IMR-90 (cell line): ENCODE data around the gene FOXK2. TPM values are rescaled to one million over a fixed set of nuclear protein-coding genes. Genes with fewer than 3 reads are reported as not detected.

Source experiments
- ATAC-seq: fragments of 200-7000 bp; cut with Tn5 transposase; 2 replicates; pipeline ENCODE4 v1.9.1; 2020; ENCODE audit warnings: low read depth, mild to moderate bottlenecking, moderate library complexity
- BruUV-seq: library from RNA; stranded (reverse); fragments of 400-500 nt; replicated peaks from 2 replicates; lab custom pipeline; 2021; lab: Mats Ljungman, UMichigan
- CTCF ChIA-PET: fragments of 300-600 bp; formaldehyde crosslinking; extraction: SDS; loops from one replicate; lab custom pipeline; 2021; ENCODE audit warnings: antibody characterized with exemption; lab: Yijun Ruan, JAX
- POLR2A ChIA-PET: fragments of 300-600 bp; sonication (Branson Sonifier 250); formaldehyde crosslinking; loops from one replicate; lab custom pipeline; 2022; ENCODE audit warnings: antibody characterized with exemption; ENCODE audit not compliant: unreplicated experiment; lab: Charles Lee
- DNase-seq: peaks from one replicate; pipeline ENCODE4 v3.0.0; 2013
- H2AFZ ChIP-seq: replicated peaks from 2 replicates; pipeline ENCODE3; 2013; ENCODE audit warnings: low read length, mild to moderate bottlenecking; ENCODE audit not compliant: poor library complexity
- H2AK5ac ChIP-seq: 2 replicates; pipeline ENCODE4 v1.6.1; 2013; ENCODE audit warnings: low read depth, low read length, inconsistent platforms
- H2AK9ac ChIP-seq: replicated peaks from 2 replicates; pipeline ENCODE3; 2013; ENCODE audit warnings: mild to moderate bottlenecking, low read depth, low read length, moderate library complexity; ENCODE audit not compliant: poor library complexity
- H2BK120ac ChIP-seq: 2 replicates; pipeline ENCODE4 v1.6.1; 2013; ENCODE audit warnings: low read depth, low read length, inconsistent platforms
- H2BK15ac ChIP-seq: 3 replicates; pipeline ENCODE4 v1.6.1; 2013; ENCODE audit warnings: low read depth, low read length, inconsistent platforms
- H2BK20ac ChIP-seq: 2 replicates; pipeline ENCODE4 v1.6.1; 2013; ENCODE audit warnings: low read depth, mild to moderate bottlenecking, inconsistent platforms, low read length, moderate library complexity
- H2BK5ac ChIP-seq: 2 replicates; pipeline ENCODE4 v1.6.1; 2013; ENCODE audit warnings: mild to moderate bottlenecking, low read depth, low read length, inconsistent platforms; ENCODE audit not compliant: poor library complexity, severe bottlenecking
- H3K14ac ChIP-seq: replicated peaks from 2 replicates; pipeline ENCODE4 v1.6.1; 2013; ENCODE audit warnings: low read depth, low read length, inconsistent platforms
- H3K18ac ChIP-seq: 2 replicates; pipeline ENCODE4 v1.6.1; 2013; ENCODE audit warnings: low read depth, low read length, control low read depth
- H3K23ac ChIP-seq: 2 replicates; pipeline ENCODE4 v1.6.1; 2013; ENCODE audit warnings: low read depth, low read length, inconsistent platforms
- H3K27ac ChIP-seq: 2 replicates; pipeline ENCODE4 v1.5.1; 2013; ENCODE audit warnings: mild to moderate bottlenecking, control low read depth, low read length; ENCODE audit not compliant: insufficient read depth
- H3K27me3 ChIP-seq: 2 replicates; pipeline ENCODE4 v1.6.1; 2013; ENCODE audit warnings: low read length; ENCODE audit not compliant: control insufficient read depth, insufficient read depth
- H3K36me3 ChIP-seq: 2 replicates; pipeline ENCODE4 v1.6.1; 2013; ENCODE audit warnings: low read length, mixed read lengths; ENCODE audit not compliant: control insufficient read depth, insufficient read depth
- H3K4ac ChIP-seq: 2 replicates; pipeline ENCODE4 v1.6.1; 2013; ENCODE audit warnings: low read depth, low read length, inconsistent platforms
- H3K4me1 ChIP-seq: 2 replicates; pipeline ENCODE4 v1.6.1; 2013; ENCODE audit warnings: low read length, mixed read lengths; ENCODE audit not compliant: control insufficient read depth, insufficient read depth
- H3K4me2 ChIP-seq: 2 replicates; pipeline ENCODE4 v1.6.1; 2013; ENCODE audit warnings: low read depth, mild to moderate bottlenecking, control low read depth, low read length, moderate library complexity
- H3K4me3 ChIP-seq: 2 replicates; pipeline ENCODE4 v1.5.1; 2013; ENCODE audit warnings: low read depth, mild to moderate bottlenecking, control low read depth, low read length, moderate library complexity; ENCODE audit not compliant: insufficient read depth
- H3K56ac ChIP-seq: 2 replicates; pipeline ENCODE4 v1.6.1; 2013; ENCODE audit warnings: low read length, inconsistent platforms; ENCODE audit not compliant: insufficient read depth; ENCODE audit errors: extremely low read depth
- H3K79me1 ChIP-seq, 2 experiments: 2 replicates each; pipeline ENCODE4 v1.6.1; 2013; ENCODE audit warnings: low read length in 2 of 2, inconsistent platforms in 1 of 2, low read depth in 1 of 2
- H3K9ac ChIP-seq: 2 replicates; pipeline ENCODE4 v1.6.1; 2013; ENCODE audit warnings: low read depth, low read length, control low read depth
- H3K9me1 ChIP-seq: 2 replicates; pipeline ENCODE4 v1.6.1; 2013; ENCODE audit warnings: low read length, inconsistent platforms; ENCODE audit not compliant: insufficient read depth
- H3K9me3 ChIP-seq: 2 replicates; pipeline ENCODE4 v1.6.1; 2013; ENCODE audit warnings: low read length; ENCODE audit not compliant: control insufficient read depth, insufficient read depth
- H4K20me1 ChIP-seq: 2 replicates; pipeline ENCODE4 v1.6.1; 2013; ENCODE audit warnings: low read length, inconsistent platforms; ENCODE audit not compliant: insufficient read depth
- H4K5ac ChIP-seq: 2 replicates; pipeline ENCODE4 v1.6.1; 2013; ENCODE audit warnings: mild to moderate bottlenecking, low read depth, low read length, control low read depth
- H4K8ac ChIP-seq, 2 experiments: 2 replicates each; pipeline ENCODE4 v1.6.1; 2013; ENCODE audit warnings: low read depth in 2 of 2, low read length in 2 of 2, control low read depth in 1 of 2, inconsistent platforms in 1 of 2
- H4K91ac ChIP-seq: 2 replicates; pipeline ENCODE4 v1.6.1; 2013; ENCODE audit warnings: low read depth, low read length, inconsistent platforms; ENCODE audit not compliant: insufficient read depth
- BHLHE40 ChIP-seq: fragments of 150-350 bp; IDR thresholded peaks from 2 replicates; pipeline ENCODE4 v1.6.1; 2016; ENCODE audit warnings: mild to moderate bottlenecking, low read depth, low read length
- CEBPB ChIP-seq: IDR thresholded peaks from 2 replicates; pipeline ENCODE4 v1.6.1; 2012; ENCODE audit warnings: low read depth, low read length, improper control_type of control experiment
- CHD1 ChIP-seq: IDR thresholded peaks from 2 replicates; pipeline ENCODE4 v1.6.1; 2012; ENCODE audit warnings: low read depth, low read length, improper control_type of control experiment
- CTCF ChIP-seq: conservative IDR thresholded peaks from 2 replicates; pipeline ENCODE4 v1.5.1; 2012; ENCODE audit warnings: mild to moderate bottlenecking, low read depth, low read length, improper control_type of control experiment
- FOS ChIP-seq: fragments of 150-350 bp; IDR thresholded peaks from 2 replicates; pipeline ENCODE4 v1.6.1; 2016; ENCODE audit warnings: low read depth, low read length
- MAFK ChIP-seq: IDR thresholded peaks from 2 replicates; pipeline ENCODE4 v1.6.1; 2012; ENCODE audit warnings: low read depth, low read length, improper control_type of control experiment
- MAZ ChIP-seq: IDR thresholded peaks from 2 replicates; pipeline ENCODE4 v1.6.1; 2012; ENCODE audit warnings: low read depth, mild to moderate bottlenecking, low read length, improper control_type of control experiment, moderate library complexity, borderline replicate concordance
- MXI1 ChIP-seq: IDR thresholded peaks from 2 replicates; pipeline ENCODE4 v1.6.1; 2012; ENCODE audit warnings: low read depth, mild to moderate bottlenecking, low read length, moderate library complexity, borderline replicate concordance
- NFE2L2 ChIP-seq: fragments of 150-350 bp; IDR thresholded peaks from 2 replicates; pipeline ENCODE4 v1.6.1; 2016; ENCODE audit warnings: low read depth, mild to moderate bottlenecking, low read length
- POLR2A ChIP-seq: IDR thresholded peaks from 2 replicates; pipeline ENCODE4 v1.6.1; 2012; ENCODE audit warnings: mild to moderate bottlenecking, low read depth, low read length
- RAD21 ChIP-seq: IDR thresholded peaks from 2 replicates; pipeline ENCODE4 v1.6.1; 2012; ENCODE audit warnings: low read length, improper control_type of control experiment
- RCOR1 ChIP-seq: IDR thresholded peaks from 2 replicates; pipeline ENCODE4 v1.6.1; 2012; ENCODE audit warnings: mild to moderate bottlenecking, low read length, improper control_type of control experiment; ENCODE audit not compliant: insufficient replicate concordance
- SMC3 ChIP-seq: fragments of 150-350 bp; IDR thresholded peaks from 2 replicates; pipeline ENCODE4 v1.6.1; 2016; ENCODE audit warnings: low read depth, mild to moderate bottlenecking, antibody characterized with exemption, low read length, moderate library complexity
- USF2 ChIP-seq: fragments of 150-350 bp; IDR thresholded peaks from 2 replicates; pipeline ENCODE4 v1.6.1; 2017; ENCODE audit warnings: mild to moderate bottlenecking, antibody characterized with exemption, low read length, low read depth
- WGBS, 2 experiments: methylation state at CpG; one replicate each; pipeline versions ENCODE4 v1.1.5 to v1.1.7; 2013; ENCODE audit warnings: missing lambda C conversion rate in 2 of 2; ENCODE audit not compliant: insufficient read length in 1 of 2; ENCODE audit errors: extremely low coverage in 2 of 2; 5-methylcytosine and 5-hydroxymethylcytosine counted together
- dilution Hi-C: fragments of 300-500 bp; cut with HindIII; formaldehyde crosslinking; loops from one replicate; pipeline ENCODE4 v1.14.3; 2018; ENCODE audit warnings: low sequenced_read_pairs; ENCODE audit not compliant: unreplicated experiment
- in situ Hi-C: fragments of 300-500 bp; cut with MboI; formaldehyde crosslinking; loops from 3 replicates; pipeline ENCODE4 v1.14.3; 2019; ENCODE audit warnings: low sequenced_read_pairs, inconsistent platforms, mixed read lengths
- intact Hi-C: fragments of 100-400 bp; cut with micrococcal nuclease; formaldehyde crosslinking; loops from 2 replicates; pipeline ENCODE4 v1.10.0; 2022
- polyA plus RNA-seq, 3 experiments: library from polyadenylated mRNA; depleted of rRNA; stranded (reverse); fragments of >200 nt; gene quantifications; 2 replicates each; pipeline ENCODE4 v1.2.3, GENCODE V29; 2012; ENCODE audit warnings: low replicate concordance in 1 of 3
- total RNA-seq: library from RNA; depleted of rRNA; stranded (reverse); fragments of >200 nt; gene quantifications from 2 replicates; pipeline ENCODE4 v1.2.3, GENCODE V29; 2012

The FOXK2 gene
- total and polyA plus RNA-seq, 2 of the 4 experiments (the other 2 are of a cell fraction), result 12.5 to 20.0 TPM

- no peak overlapping the region for H3K27ac ChIP-seq
- peaks cover 66% of the 10 kb centered on the region for H4K20me1 ChIP-seq
- no peaks in the 10 kb centered on the region for H3K27me3 ChIP-seq
- BruUV-seq, result no TSS peak
- no peak overlapping the region for H2BK5ac ChIP-seq
- no peak for TF ChIP-seq FOS
- no peak for TF ChIP-seq MAFK
- TF ChIP-seq BHLHE40, result no peak
- TF ChIP-seq RCOR1, result no peak
- no peak for TF ChIP-seq RAD21
- TF ChIP-seq MXI1, result no peak
- no peak for TF ChIP-seq CEBPB
- no peak for TF ChIP-seq NFE2L2
- no peak for TF ChIP-seq CHD1
- TF ChIP-seq CTCF, result no peak
- no peak for TF ChIP-seq POLR2A
- TF ChIP-seq USF2, result no peak
- TF ChIP-seq SMC3, result no peak
- no peak for TF ChIP-seq MAZ
- H2AK5ac ChIP-seq, result no peak overlapping the region
- no peak overlapping the region for H4K5ac ChIP-seq
- no peaks in the 10 kb centered on the region for H3K9me3 ChIP-seq
- no peak overlapping the region for H4K8ac ChIP-seq
- H3K23ac ChIP-seq, result no peak overlapping the region
- no peak overlapping the region for H3K18ac ChIP-seq
- DNase-seq, result no peak
- H3K79me1 ChIP-seq, result peaks cover 34 to 82% of the 10 kb centered on the region in 2 experiments
- CTCF ChIA-PET, result no interaction called here
- no peak overlapping the region for H3K56ac ChIP-seq
- peaks cover 24% of the 10 kb centered on the region for H3K9me1 ChIP-seq
- H4K91ac ChIP-seq, result no peak overlapping the region
- in situ Hi-C loops, result no loop called here
- H2BK120ac ChIP-seq, result no peak overlapping the region
- H2AFZ ChIP-seq, result no peak overlapping the region
- ATAC-seq, result no peak
- dilution Hi-C loops, result no loop called here
- no peak overlapping the region for H3K4me3 ChIP-seq
- H3K4ac ChIP-seq, result no peak overlapping the region
- H3K4me2 ChIP-seq, result no peak overlapping the region
- no peak overlapping the region for H3K14ac ChIP-seq
- 100% methylated on average over 1 of the region's 5 CpGs; no CpG with 5 or more reads in 1 of the 2 experiments for WGBS, 2 experiments
- POLR2A ChIA-PET, result no interaction called here
- H3K9ac ChIP-seq, result no peak overlapping the region
- no peak overlapping the region for H2AK9ac ChIP-seq
- intact Hi-C loops, result no loop called here
- peaks cover 19% of the 10 kb centered on the region for H3K36me3 ChIP-seq
- peaks cover 10% of the 10 kb centered on the region for H3K4me1 ChIP-seq
- H2BK15ac ChIP-seq, result no peak overlapping the region
- no peak overlapping the region for H2BK20ac ChIP-seq
Observed at GRCh38 chr17:82564241-82564640, 44.7 kb downstream of the FOXK2 start.
